Osteoblast (primary cell): ENCODE results near the gene NECTIN3. TPM values are rescaled to one million over a fixed set of nuclear protein-coding genes. Genes with fewer than 3 reads are reported as not detected.

ENCODE experiments used
- DNase-seq: peaks from one replicate; pipeline ENCODE4 v3.0.0; 2011; ENCODE audit warnings: low spot score, mixed read lengths; ENCODE audit not compliant: insufficient read length; ENCODE audit errors: missing footprints
- H2AFZ ChIP-seq: 2 replicates; pipeline ENCODE4 v1.6.0; 2011; ENCODE audit warnings: mild to moderate bottlenecking, low read length
- H3K27ac ChIP-seq: 2 replicates; pipeline ENCODE4 v1.5.1; 2011; ENCODE audit warnings: mild to moderate bottlenecking, low read depth, low read length, moderate library complexity
- H3K27me3 ChIP-seq: 2 replicates; pipeline ENCODE4 v1.6.0; 2012; ENCODE audit warnings: mild to moderate bottlenecking, control low read depth, inconsistent platforms, low read length, moderate library complexity; ENCODE audit not compliant: insufficient read depth
- H3K36me3 ChIP-seq: 2 replicates; pipeline ENCODE4 v1.5.1; 2011; ENCODE audit warnings: mild to moderate bottlenecking, low read length, control low read depth, moderate library complexity; ENCODE audit not compliant: insufficient read depth
- H3K4me1 ChIP-seq: 2 replicates; pipeline ENCODE4 v1.5.1; 2011; ENCODE audit warnings: mild to moderate bottlenecking, low read length, control low read depth, moderate library complexity; ENCODE audit not compliant: insufficient read depth
- H3K4me2 ChIP-seq: 2 replicates; pipeline ENCODE4 v1.6.0; 2011; ENCODE audit warnings: mild to moderate bottlenecking, low read length; ENCODE audit not compliant: insufficient read depth
- H3K4me3 ChIP-seq: fragments of 200-600 bp; sonication (generic); 3 replicates; pipeline ENCODE4 v1.5.1; 2012; ENCODE audit warnings: mild to moderate bottlenecking, low read length, inconsistent platforms; ENCODE audit not compliant: insufficient read depth
- H3K79me2 ChIP-seq: 2 replicates; pipeline ENCODE4 v1.6.0; 2012; ENCODE audit warnings: mild to moderate bottlenecking, low read length, control low read depth, inconsistent platforms; ENCODE audit not compliant: insufficient read depth
- H3K9me3 ChIP-seq: 2 replicates; pipeline ENCODE4 v1.5.1; 2011; ENCODE audit warnings: low read depth, low read length, control low read depth
- H4K20me1 ChIP-seq: 2 replicates; pipeline ENCODE4 v1.6.0; 2012; ENCODE audit warnings: mild to moderate bottlenecking, low read length, control low read depth; ENCODE audit not compliant: insufficient read depth
- CTCF ChIP-seq: IDR thresholded peaks from 2 replicates; pipeline ENCODE4 v1.5.1; 2011; ENCODE audit warnings: mild to moderate bottlenecking, low read depth, low read length, moderate library complexity; ENCODE audit errors: extremely low read depth
- total RNA-seq: library from RNA; depleted of rRNA; stranded (reverse); fragments of >200 nt; gene quantifications from 2 replicates; pipeline ENCODE4 v1.2.3, GENCODE V29; 2012

Gene NECTIN3
- total RNA-seq, 1 donor: 39.8 TPM

DNA sequence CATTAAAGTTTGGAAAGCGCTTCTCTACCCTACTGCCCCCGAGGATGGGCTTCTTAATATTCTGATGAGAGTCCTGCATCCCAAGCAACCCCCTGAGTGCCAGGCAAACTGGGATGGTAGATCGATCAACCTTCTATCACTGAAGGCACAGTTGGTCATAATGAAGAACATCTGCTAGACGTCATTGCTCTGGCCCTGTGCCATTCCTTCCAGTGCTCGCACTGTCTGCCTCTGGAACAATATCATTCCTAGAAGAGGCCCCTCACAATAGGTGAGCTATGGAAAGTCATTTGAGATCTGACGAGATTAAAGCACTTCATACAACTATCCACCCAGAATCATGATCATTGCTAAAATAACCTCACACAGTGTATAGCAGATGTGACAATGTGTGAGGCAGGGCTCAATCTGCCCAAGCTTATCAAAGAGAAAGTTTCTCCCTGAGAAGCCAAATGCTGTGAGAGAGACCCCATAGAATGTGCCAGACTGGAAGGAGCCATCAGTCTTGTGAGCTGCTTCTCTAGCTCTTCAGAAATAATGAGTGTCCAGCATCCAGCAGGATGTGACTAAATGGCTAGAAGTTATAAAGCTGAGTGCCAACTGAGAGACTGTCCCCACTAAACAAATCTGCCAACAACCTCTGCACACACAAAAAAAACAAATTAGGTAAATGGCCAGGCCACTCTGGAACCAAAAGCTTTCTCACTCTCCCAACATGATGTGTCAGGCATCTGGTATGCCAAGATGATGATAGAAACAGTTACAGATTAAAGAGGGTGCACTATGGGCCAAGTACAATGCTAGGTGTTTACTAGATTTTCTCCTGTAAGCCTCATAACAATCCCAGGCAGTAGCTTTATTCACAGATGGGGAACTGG lies 165.5 kb downstream of the NECTIN3 start:
- H3K4me2 ChIP-seq: no peak overlapping the region
- H3K27me3 ChIP-seq: no peaks in the 10 kb centered on the region
- H3K4me3 ChIP-seq: no peak overlapping the region
- TF ChIP-seq CTCF: no peak
- H3K9me3 ChIP-seq: no peaks in the 10 kb centered on the region
- H4K20me1 ChIP-seq: no peaks in the 10 kb centered on the region
- H2AFZ ChIP-seq: peak overlapping the region; percentile 24
- H3K36me3 ChIP-seq: no peaks in the 10 kb centered on the region
- H3K27ac ChIP-seq: peak overlapping the region; percentile 0
- no peaks in the 10 kb centered on the region for H3K79me2 ChIP-seq
- DNase-seq: peak; percentile 85
- peaks cover 6% of the 10 kb centered on the region for H3K4me1 ChIP-seq

- no peak overlapping the region for H3K27ac ChIP-seq
- TF ChIP-seq CTCF: no peak
- H3K4me2 ChIP-seq: no peak overlapping the region
- no peaks in the 10 kb centered on the region for H3K79me2 ChIP-seq
- H3K27me3 ChIP-seq: no peaks in the 10 kb centered on the region
- no peak overlapping the region for H3K4me3 ChIP-seq
- no peak for DNase-seq
- no peaks in the 10 kb centered on the region for H4K20me1 ChIP-seq
- peaks cover 6% of the 10 kb centered on the region for H3K4me1 ChIP-seq
- H3K36me3 ChIP-seq: no peaks in the 10 kb centered on the region
- H2AFZ ChIP-seq: no peak overlapping the region
- H3K9me3 ChIP-seq: no peaks in the 10 kb centered on the region
Observed at GRCh38 chr3:111237946-111238345, 166.3 kb downstream of the NECTIN3 start.

DNA sequence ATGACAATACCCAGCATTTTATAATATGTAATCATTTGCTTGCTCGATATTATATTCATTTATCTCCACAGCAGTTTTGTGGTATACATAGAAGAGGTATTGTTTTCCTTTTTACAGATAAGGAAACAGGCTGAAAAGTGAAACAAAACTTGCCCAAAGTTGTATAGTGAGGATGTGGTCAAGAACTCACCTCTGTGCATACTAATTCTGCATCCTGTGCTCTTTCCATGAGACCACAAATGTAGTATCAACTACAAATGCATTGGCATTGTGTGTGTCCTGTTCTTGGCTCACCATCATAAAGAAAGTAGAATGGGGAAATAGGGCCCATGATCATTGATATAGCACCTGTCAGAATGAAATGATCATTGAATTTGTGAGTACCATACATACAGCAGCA lies 167.3 kb downstream of the NECTIN3 start:
- H3K4me2 ChIP-seq: no peak overlapping the region
- TF ChIP-seq CTCF: no peak
- H3K4me1 ChIP-seq: peaks cover 6% of the 10 kb centered on the region

GRCh38 chr3:111241960-111242359 lies 170.3 kb downstream of the NECTIN3 start:
- no peaks in the 10 kb centered on the region for H3K79me2 ChIP-seq
- H3K36me3 ChIP-seq: no peaks in the 10 kb centered on the region
- no peaks in the 10 kb centered on the region for H3K27me3 ChIP-seq
- peaks cover 8% of the 10 kb centered on the region for H3K4me1 ChIP-seq
- H3K9me3 ChIP-seq: no peaks in the 10 kb centered on the region
- DNase-seq: no peak
- no peak overlapping the region for H3K4me3 ChIP-seq
- no peak overlapping the region for H3K4me2 ChIP-seq
- no peak overlapping the region for H2AFZ ChIP-seq
- H4K20me1 ChIP-seq: no peaks in the 10 kb centered on the region
- H3K27ac ChIP-seq: no peak overlapping the region
- TF ChIP-seq CTCF: no peak

More for the DNA sequence above, 167.3 kb downstream of the NECTIN3 start:
- Histone ChIP-seq H3K79me2 (no peaks in the 10 kb centered on the region), H3K9me3 (no peaks in the 10 kb centered on the region), H3K36me3 (no peaks in the 10 kb centered on the region), H3K27me3 (no peaks in the 10 kb centered on the region), H4K20me1 (no peaks in the 10 kb centered on the region), H3K27ac (no peak overlapping the region), H3K4me3 (no peak overlapping the region), H2AFZ (no peak overlapping the region)
- no peak for DNase-seq
